ENCODE measurements around the gene WIPF2.

DNA sequence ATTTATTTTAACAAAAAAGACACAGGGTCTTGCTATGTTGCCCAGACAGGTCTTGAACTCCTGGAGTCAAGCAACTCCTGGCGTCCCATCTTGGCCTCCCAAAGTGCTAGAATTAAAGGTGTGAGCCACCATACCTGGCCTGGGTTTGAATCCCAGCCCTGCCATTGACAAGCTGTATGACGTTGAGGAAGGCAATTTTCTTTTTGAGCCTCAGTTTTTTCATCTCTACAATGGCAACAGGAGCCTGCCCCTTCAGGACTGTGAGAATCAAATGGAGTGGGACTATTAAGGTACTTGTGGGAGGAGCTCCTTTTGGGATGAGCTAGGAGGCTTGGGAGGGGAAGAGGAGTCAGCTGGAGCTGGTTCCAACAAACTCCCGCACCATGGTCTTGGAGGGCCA, 96.1 kb downstream of the WIPF2 start:
- TF ChIP-seq, protein P1, sequence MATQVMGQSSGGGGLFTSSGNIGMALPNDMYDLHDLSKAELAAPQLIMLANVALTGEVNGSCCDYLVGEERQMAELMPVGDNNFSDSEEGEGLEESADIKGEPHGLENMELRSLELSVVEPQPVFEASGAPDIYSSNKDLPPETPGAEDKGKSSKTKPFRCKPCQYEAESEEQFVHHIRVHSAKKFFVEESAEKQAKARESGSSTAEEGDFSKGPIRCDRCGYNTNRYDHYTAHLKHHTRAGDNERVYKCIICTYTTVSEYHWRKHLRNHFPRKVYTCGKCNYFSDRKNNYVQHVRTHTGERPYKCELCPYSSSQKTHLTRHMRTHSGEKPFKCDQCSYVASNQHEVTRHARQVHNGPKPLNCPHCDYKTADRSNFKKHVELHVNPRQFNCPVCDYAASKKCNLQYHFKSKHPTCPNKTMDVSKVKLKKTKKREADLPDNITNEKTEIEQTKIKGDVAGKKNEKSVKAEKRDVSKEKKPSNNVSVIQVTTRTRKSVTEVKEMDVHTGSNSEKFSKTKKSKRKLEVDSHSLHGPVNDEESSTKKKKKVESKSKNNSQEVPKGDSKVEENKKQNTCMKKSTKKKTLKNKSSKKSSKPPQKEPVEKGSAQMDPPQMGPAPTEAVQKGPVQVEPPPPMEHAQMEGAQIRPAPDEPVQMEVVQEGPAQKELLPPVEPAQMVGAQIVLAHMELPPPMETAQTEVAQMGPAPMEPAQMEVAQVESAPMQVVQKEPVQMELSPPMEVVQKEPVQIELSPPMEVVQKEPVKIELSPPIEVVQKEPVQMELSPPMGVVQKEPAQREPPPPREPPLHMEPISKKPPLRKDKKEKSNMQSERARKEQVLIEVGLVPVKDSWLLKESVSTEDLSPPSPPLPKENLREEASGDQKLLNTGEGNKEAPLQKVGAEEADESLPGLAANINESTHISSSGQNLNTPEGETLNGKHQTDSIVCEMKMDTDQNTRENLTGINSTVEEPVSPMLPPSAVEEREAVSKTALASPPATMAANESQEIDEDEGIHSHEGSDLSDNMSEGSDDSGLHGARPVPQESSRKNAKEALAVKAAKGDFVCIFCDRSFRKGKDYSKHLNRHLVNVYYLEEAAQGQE (IDR thresholded peaks at IDR 0.05; ENCODE audit: insufficient read depth in 1 of 2, low read depth in 2 of 2, low read length in 2 of 2): no peak
- no peak for TF ChIP-seq TAF1 (IDR thresholded peaks at IDR 0.05; ENCODE audit: borderline replicate concordance, insufficient read depth, low read length)

All from PFSK-1 (cell line).